Right hindlimb (tissue), 1 donor: ENCODE results near the gene KIF3B.
"Not testable (repeated sequence)": the region's sequence is repeated elsewhere in the genome, so short reads cannot be mapped to it uniquely, and the experiment has no call there.

Experiments used
- DNase-seq: peaks from one replicate; pipeline ENCODE4 v3.0.0-alpha.2; 2018

KIF3B gene

DNA sequence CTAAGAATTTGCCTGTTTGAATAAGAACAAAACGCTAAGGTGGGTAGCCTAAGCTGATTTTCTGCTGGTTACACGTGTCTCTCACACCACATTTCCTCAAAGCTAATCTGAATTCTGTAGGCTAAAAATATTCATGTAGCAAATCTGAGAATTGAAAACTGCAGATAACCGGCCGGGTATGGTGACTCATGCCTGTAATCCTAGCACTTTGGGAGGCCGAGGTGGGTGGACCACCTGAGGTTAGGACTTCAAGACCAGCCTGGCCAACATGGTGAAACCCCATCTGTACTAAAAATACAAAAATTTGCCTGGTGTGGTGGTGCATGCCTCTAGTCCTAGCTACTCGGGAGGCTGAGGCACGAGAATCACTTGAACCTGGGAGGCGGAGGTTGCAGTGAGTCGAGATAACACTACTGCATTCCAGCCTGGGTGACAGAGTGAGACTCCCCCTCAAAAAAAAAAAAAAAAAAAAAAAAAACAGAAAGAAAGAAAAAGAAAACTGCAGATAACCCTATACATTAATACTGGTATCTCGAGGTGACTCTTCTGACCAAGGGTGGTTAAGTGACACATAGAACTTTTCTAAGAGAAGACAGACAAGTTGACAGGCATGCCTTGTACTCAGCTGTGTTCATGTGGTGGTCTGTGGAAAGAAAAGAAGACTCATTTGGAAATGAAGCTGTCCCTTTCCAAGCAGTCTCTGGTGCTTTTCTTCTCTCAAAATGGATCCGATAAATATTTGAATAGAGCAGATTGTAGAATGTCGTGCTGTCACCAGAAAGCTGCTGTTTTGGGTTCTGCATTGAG lies 55.9 kb downstream of the KIF3B start:
- no peak for DNase-seq

DNA sequence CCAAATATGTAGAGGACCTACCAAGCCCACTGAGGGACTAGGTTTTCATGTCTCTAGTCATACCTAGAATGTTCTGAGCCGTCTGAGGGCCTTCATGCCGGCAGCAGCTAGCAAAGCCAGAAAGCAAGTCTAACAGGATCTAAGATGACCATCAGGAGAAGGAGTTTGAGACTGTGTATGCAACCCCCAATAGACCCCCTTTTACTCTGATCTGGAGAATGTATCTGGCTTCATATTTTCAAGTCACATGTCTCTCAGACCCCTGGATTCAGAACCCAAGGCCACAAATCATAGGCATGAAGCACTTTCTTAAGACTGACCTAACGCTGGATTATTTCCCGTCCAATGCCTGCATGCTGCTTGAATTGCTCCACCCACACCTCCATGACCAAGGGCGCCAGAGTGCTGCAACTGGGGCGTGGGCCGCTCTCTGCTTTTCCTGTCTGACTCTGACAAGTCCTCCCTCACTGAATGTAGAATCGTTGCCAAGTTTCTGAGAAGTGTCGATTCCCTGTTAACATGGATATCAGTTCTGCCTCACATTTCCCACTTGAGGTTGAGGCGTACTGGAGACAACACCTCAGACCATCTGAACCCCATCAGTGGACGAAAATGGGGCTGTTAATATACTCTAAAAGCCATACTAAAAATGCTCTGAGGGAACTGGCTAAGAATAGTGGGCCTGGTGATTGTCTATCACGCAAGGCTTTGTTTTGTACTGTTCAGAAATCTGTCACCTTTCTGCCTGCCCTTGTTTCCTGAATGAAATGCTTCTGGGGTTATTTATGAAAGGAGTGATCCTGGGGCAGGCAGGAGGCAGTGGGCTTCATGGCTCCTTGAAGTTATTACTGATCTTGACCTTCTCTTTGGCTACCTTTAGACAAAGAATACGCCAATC lies 56.8 kb downstream of the KIF3B start:
- peak; percentile 44 for DNase-seq

DNA sequence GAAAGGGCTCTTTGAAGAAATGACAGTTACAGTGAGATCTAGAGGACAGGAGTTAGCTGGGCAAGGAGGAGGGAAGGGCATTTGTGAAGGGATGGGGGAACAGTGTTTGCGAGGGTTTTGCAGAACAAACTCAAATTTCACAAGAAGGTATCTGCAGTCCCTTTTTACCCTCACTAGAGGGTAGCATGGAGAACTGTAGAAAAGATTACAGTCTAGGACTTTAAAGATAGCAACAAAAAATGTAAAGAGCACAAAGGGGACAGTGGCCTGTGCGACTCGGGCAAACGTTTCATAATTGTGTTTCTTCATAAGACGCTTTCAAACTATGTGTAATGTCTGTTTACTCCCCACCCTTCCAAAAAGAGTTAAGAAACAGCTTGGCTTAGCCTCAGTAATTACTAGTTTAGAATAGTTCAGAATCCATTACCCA lies 59.5 kb downstream of the KIF3B start:
- no peak for DNase-seq

DNA sequence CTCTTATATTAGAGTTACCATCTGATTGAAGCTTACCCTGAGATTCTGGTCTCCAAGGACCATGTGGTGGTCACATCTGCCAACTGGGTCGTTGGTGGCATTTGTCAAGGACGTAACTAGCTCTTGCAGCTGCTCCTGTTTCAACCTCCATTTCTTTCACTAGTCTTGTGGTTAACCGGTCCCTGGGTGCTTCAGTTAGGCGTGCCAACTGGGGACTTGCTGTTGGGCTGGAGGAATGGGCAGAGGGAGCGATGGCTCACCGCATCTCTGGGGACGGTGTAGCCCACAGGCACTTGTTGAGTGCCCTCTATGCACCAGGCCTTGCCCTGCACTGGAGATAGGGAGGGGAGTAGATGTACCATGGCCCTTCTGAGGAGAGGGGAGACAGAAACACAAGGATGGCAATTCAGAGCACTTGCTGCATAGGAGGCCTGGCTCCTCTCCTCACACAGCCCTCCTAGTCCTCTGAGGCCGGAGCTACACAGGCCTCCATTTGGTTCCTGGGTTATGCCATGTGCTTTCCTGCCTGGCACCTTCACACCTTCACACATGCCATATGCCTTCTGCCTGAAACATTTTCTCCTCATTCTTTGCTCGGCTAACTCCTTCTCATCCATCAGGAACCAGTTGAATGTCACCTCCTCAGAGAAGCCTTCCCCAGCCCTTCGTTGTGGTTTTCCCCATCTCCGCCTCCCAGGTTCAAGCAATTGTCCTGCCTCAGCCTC lies 60.6 kb downstream of the KIF3B start:
- DNase-seq = no peak

DNA sequence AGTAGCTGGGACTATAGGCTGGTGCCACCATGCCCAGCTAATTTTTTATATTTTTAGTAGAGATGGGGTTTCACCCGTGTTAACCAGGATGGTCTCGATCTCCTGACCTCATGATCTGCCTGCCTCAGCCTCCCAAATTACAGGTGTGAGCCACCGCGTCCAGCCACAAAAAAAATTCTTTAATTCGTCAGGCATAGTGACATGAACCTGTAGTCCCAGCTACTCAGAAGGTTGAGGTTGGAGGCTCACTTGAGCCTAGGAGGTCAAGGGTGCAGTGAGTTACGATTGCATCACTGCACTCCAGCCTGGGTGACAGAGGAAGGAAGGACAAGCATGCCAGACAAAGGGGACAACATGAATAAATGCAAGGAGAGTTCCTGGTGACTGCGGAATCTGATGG lies 61.2 kb downstream of the KIF3B start:
- DNase-seq = no peak

DNA sequence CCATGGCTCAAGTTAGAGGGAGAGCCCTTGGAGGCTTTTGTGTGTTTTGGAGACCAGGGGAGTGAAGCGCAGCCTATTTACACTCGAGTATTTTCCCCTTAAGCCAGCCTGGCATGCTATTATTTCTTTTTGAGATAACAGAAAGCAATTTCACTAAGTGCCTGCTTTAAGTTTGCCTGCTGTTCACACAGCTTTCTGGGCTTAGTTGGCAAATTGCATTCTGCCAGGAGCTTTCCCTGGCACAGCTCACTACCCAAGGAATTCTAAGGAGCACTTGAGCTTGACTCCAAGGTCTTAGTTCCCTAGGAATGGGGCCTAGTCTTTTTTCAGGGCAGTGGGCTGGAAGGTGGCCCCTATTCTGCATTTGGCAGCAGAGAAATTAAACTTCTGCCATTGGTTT lies 61.7 kb downstream of the KIF3B start:
- DNase-seq = no peak

DNA sequence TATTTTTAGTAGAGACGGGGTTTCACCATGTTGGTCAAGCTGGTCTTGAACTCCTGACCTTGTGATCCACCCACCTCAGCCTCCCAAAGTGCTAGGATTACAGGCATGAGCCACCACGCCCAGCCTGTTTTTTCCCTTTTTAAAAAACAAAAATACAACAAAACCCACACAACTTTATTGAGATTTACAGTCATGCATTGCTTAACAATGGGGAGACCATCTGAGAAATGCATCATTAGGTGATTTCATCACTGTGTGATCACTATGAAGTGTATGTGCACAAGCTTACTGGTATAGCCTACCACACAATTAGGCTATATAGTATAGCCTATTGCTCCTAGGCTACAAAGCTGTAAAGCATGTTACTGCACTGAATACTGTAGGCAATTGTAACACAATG lies 63.6 kb downstream of the KIF3B start:
- DNase-seq = not testable (repeated sequence)

DNA sequence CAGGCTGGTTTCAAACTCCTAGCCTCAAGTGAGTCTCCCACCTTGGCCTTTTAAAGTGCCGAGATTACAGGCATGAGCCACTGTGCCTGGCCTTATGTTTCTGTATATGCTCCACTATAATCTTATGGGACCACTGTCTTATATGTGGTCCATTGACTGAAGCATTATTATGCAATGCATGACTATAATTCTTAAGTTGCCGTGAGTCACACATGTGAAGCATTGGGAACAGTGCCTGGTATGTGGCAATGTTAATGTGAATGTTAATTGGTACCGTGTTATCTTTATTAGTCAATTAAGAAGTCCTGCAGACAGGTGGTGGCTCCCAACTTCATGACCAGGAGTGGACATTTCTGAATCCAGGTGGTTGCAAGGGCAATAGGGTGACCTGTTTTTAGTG lies 66.0 kb downstream of the KIF3B start:
- DNase-seq = no peak

DNA sequence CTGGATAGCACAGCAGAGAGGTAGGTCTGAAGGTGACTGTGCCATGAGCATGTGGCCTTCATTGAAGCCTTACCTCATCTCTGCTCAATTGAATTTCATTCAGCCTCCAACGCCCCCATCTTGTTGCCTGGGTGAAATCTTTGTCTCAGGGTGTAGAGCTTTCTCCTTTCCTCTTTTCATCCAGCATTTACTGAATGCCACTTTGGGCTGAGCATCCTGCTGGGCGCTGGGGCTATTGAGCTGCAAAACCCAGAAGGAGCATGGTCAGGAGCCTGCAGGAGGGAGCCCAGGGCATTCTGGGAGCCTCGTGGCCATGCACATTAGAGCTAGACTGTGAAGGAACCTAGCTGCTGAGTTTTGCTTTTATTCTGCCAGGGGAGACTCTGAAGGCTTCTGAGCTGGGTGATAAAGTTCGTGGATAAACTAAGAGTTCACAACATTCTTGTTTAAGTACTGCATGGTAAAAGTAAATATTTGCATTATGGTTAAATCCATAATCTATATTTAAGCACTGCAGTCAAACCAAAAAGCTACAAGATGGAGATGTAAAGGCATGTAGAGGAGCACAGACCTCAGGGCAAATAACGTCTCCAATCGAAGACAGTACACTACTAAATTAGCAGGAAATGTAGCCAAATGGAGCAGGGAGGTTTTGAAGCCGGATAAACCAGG lies 67.5 kb downstream of the KIF3B start:
- DNase-seq = no peak

DNA sequence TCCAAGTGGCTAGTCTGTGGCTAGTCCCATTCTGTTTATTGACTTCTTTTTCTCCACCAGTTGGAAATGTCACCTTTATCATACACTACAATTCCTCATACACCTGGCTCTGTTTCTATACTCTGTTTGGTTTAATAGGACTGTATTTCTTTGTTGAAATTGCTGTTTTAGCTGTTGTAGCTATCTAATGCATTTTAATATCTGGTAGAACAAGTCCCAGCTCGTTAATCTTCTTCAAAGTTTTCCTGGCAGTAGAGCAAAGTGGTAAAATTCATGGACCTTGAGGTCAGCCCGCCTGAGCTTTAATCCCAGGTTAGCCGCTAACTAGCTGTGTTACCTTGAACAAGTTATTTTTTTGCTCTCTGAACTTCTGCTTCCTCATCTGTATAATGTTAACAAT lies 70.8 kb downstream of the KIF3B start:
- no peak for DNase-seq

DNA sequence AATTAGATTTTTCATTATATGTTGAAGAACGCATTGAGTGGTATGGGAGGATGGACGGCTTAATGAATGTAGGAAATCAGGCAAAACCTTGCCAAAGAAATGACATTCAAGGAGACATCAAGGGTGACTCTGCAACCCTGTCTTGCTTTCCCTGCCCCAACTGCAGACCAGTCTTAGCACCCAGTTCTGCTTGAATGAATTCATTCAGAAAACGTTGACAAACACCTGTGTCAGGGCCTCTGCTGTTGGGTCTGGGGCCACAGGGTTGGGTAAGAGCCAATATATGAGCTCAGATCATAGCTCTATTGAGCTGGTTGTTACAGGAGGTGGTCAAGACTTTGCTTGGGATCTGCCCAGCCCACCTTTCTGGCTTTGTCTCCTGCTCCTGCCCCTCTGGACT lies 73.0 kb downstream of the KIF3B start:
- DNase-seq = no peak

DNA sequence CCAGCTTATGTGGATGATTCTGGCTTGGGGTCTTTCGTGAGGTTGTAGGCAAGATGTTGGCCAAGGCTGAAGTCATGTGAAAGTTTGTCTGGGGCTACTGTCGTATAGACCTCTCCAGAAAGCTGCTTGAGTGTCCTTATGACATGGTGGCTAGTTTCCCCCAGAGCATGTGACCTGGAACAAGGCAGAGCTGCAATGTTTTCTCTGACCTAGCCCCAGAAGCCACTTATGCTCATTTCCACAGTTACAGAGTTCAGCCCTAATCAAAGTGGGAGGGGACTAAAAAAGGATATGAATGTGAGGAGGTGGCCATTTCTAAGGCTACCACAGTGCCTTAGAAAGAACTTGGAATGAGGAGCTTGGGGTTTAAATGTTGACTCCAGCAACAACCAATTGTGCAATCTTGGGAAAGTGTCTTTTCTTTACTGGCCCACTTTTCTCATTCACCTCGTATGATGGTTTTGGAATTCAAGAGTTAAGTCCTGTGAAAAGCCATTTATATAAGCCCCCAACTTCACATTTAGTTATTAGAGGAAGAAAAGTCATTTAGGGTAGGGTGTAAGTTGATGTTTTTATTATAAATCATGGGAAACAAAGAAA lies 74.8 kb downstream of the KIF3B start:
- no peak for DNase-seq

DNA sequence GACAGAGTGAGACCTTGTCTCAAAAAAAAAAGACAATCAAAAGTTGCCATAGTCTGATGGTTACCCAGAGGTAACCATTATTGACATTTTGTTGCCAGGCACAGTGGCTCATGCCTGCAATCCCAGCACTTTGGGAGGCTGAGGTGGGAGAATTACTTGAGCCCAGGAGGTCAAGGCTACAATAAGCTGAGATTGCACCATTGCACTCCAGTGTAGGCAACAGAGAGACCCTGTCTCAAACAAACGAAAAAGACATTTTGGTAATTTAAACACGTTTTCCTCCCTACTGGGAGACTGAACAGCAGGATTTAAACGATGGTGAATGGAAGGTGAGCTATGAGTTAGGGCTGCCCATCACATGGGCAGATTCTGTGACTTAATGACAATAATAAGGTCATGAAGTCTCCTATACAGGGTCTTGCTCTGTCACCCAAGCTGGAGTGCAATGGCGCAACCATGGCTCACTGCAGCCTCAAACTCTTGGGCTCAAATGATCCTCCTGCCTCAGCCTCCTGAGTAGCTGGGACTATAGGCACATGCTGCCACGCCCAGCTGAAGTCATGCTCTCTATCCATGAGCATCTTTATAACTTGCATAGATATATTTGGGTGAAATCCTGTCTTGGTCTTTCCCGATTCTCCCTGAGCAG lies 76.5 kb downstream of the KIF3B start:
- DNase-seq = no peak

DNA sequence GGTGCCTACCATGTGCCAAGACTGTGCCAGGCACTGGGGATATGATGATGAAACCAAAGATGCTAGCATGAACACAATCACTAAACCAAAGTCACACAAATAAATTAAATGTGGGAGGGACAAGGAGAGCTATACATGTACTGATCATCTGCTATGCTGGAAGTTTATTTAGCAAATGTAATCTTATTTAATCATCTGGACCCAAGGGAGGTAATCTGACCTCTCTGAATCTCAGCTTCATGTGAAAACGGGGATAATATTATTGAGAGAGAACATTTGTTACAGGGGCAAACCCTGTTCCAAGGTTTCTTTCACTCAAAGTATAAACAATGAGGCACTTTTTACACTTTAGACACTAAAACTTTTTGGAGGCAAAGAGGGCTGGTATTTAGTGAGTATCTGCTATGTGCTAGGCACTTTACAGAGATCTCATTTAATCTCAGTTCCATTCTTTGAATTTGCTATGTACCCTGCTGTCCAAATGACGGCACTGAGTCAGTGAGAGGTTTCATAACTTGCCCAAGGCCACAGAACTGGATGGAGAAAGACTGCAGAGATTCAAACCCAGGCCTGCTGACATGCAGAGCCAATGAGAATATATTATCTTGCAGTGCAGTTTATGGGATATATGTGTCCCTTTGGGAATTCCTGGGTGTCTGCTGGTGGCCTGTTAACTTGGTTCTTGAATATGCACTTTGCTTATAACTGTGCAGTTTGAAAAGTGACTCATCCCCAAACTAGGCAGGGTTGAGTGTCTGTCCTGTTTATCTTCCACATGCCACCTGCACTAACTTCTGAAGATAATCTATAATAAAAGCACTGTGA lies 77.4 kb downstream of the KIF3B start:
- no peak for DNase-seq

DNA sequence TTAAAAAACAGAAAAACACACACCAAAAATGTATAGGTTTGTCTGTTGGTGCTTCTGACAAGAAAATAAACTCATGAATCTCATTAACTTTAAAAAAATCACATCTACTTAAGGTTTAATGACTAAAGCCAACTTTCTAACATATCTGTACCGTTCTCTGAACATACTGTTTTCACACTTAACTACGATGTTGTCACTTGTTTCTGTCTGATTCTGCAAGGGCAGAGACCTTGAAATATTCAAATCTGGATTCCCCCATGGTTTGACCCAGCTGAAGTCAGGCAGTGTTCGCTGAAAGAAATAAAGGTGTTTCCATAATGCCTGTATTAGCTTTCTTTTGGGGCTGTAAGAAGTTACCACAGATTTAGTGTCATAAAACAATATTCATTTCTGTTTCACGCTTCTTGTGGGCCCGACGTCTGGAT lies 78.0 kb downstream of the KIF3B start:
- no peak for DNase-seq

DNA sequence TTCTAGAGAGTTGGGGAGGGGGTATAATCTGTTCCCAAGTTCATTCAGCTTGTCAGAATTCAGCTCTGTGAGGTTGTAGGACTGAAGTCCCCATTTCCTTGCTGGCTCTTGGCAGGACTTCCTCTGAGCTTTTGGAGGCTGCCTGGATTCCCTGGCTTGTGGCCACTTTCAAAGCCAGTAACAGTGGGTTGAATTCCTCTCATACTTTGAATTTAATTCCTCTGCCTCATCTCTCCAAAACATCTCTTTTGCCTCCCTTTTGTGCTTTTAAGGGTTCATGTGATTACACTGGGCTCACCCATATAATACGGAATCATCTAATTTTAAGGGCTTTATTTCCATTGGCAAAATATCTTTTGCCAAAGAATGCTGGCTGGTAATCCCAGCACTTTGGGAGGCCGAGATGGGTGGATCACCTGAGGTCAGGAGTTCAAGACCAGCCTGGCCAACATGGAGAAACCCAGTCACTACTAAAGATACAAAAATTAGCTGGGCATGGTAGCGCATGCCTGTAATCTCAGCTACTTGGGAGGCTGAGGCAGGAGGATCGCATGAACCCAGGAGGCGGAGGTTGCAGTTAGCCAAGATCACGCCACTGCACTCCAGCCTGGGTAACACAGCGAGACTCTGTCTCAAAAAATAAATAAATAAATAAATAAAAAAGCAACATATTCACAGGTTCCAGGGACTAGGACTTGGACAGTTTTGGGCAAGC lies 78.6 kb downstream of the KIF3B start:
- DNase-seq = not testable (repeated sequence)

DNA sequence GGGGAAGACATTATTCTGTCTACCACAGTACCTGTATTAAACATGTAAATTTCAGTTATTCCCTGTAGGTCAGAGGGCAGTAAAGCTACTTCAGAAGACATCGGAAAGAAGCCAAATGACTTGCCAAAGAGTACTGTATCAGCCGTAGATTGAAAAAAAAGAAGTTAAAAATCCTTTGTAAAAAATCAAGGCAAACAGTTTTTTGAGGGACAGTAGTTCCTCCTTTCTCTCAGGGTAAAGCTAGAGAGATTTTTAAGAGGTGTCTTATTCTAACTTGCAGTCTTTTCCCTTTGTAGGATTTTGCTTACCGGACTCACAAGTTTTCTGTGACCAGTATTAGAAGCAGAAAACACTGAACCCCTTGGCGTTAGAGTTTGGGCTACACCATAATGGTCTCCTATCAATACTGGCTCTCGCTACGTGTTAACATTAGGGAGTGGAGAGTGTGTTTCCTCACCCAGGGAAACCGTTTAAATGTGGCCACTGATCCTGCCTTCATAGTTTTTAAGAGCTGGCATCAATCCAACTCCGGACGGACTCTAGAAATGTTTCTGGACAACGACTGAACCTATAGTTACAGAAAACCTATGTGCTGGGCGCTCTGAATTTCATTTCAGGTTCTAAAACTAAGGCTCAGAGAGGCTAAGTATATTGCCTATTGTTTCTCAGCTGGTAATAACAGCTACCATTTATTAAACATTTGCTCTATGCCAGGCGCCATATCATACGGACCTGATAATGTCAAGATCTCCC lies 79.3 kb downstream of the KIF3B start:
- DNase-seq = peak; percentile 26

DNA sequence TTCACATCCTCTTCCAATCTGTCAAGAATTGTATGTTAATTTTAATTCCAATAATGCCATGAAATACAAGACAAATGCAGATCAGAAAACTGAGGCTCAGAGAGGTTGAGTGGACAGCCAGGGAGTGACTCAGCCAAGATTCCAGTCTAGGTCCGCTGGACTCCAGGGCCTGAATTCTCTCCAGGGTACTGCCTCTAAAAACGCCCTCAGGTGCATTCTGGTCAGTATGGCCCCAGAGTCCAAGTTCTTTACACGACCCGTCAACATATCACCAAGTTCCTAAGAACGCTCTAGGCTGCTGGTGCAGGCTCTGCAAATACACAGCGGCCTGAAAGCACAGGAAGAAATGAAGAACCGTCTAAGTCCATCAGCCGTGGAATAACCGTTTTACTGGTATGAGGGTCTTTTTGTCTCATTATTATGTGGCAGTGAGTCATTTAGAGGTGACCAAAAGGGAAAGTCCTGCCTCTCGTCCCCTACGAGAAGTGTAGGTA lies 80.0 kb downstream of the KIF3B start:
- no peak for DNase-seq
